ENCODE measurements around the gene CFAP65. TPM values are rescaled to one million over a fixed set of nuclear protein-coding genes. Genes with fewer than 3 reads are reported as not detected.

CFAP65 gene, protein sequence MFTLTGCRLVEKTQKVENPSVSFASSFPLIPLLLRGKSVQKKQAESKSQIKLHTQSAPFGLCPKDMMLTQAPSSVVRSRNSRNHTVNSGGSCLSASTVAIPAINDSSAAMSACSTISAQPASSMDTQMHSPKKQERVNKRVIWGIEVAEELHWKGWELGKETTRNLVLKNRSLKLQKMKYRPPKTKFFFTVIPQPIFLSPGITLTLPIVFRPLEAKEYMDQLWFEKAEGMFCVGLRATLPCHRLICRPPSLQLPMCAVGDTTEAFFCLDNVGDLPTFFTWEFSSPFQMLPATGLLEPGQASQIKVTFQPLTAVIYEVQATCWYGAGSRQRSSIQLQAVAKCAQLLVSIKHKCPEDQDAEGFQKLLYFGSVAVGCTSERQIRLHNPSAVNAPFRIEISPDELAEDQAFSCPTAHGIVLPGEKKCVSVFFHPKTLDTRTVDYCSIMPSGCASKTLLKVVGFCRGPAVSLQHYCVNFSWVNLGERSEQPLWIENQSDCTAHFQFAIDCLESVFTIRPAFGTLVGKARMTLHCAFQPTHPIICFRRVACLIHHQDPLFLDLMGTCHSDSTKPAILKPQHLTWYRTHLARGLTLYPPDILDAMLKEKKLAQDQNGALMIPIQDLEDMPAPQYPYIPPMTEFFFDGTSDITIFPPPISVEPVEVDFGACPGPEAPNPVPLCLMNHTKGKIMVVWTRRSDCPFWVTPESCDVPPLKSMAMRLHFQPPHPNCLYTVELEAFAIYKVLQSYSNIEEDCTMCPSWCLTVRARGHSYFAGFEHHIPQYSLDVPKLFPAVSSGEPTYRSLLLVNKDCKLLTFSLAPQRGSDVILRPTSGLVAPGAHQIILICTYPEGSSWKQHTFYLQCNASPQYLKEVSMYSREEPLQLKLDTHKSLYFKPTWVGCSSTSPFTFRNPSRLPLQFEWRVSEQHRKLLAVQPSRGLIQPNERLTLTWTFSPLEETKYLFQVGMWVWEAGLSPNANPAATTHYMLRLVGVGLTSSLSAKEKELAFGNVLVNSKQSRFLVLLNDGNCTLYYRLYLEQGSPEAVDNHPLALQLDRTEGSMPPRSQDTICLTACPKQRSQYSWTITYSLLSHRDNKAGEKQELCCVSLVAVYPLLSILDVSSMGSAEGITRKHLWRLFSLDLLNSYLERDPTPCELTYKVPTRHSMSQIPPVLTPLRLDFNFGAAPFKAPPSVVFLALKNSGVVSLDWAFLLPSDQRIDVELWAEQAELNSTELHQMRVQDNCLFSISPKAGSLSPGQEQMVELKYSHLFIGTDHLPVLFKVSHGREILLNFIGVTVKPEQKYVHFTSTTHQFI (N-terminal part only)
- total RNA-seq (2012; rRNA removed), result under 0.01 TPM in 1 of 2 replicates, not detected in the other

DNA sequence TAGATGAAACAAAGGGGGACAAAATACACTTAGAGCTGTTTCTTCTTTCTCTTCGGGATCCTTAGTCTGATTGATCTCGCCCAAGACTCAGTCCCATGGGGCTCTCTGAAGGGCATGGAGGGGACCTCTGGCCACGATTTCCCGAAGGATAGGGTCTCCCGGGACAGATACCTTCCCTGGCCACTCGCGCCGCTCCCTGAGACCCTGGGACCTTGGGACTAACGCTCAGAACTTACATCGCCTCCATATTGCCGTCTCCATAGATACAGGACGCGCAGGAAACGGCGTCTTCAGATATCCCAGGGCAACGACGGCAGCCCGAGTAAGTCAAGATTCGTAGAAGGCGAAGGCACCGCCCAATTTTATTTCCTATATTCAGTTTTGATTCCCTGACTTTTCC lies at the start of gene CFAP65:
CFAP65 (minus strand) TSS at position 265 of the 400 bp plus-strand sequence. CDS start 2,468 bp downstream, outside the sequence.
- H3K4me1 ChIP-seq (ENCODE audit: control insufficient read depth, insufficient read depth, low read length), result no peaks in the 10 kb centered on the region
- no peak within 1 kb of the TSS for H3K9ac ChIP-seq (ENCODE audit: low read depth, low read length)
- peak within 1 kb of the TSS; percentile 89 for H3K4me2 ChIP-seq (ENCODE audit: low read length)
- peak within 1 kb of the TSS; percentile 68 for H3K4me3 ChIP-seq (ENCODE audit: low read length)
- no peaks in the 10 kb centered on the region for H3K9me3 ChIP-seq (replicated peaks; ENCODE audit: low read length)
- no peaks in the 10 kb centered on the region for H3K36me3 ChIP-seq (ENCODE audit: insufficient read depth, low read length)
- peaks cover 74% of the 10 kb centered on the region for H3K27me3 ChIP-seq (ENCODE audit: control insufficient read depth, insufficient read depth, low read length)

DNA sequence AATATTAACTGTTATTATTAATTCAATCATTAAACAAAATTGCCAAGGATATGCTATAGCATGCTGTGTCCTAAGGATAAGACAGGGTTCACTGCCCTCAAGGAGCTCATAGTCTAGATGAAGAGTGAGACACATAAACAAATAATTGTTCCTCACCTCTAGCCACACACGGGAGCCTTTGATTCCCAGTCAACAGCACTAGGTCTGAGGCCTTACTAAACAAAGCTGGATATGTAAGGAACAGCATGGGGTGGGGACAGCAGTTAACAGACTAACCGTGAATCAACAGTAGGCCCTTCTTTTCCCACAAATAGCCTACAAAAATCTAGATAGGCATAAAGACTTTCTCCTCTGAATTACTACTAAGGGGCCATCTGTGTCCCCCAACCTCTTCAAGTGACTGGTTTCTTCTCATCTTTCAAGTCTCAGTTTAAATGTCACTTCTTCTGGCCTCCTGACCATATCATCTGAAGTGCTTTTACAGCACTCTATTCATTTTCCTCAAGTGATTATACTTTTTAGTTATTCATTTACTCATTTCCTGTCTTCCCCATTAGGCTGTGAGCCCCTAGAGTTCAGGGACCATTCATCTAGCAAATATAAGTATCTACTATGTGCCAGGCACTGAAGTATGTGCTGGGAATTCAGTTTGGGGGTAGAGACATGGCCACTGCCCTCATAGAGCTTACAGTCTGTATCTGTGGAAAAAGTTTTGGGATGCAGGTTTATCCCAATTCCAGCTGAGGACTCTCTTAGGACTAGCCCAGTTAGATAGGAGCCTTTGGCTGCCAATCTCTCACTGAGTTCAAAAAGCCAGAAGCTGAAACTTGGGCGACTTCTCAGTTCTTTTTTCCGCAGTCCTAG lies 49.4 kb upstream of the CFAP65 start:
- Histone ChIP-seq H3K9me3 (replicated peaks; ENCODE audit: low read length) (no peaks in the 10 kb centered on the region), H3K36me3 (ENCODE audit: insufficient read depth, low read length) (peaks cover 3% of the 10 kb centered on the region), H3K4me1 (ENCODE audit: control insufficient read depth, insufficient read depth, low read length) (no peaks in the 10 kb centered on the region), H3K27me3 (ENCODE audit: control insufficient read depth, insufficient read depth, low read length) (no peaks in the 10 kb centered on the region), H3K4me2 (ENCODE audit: low read length) (no peak overlapping the region), H3K4me3 (ENCODE audit: low read length) (no peak overlapping the region), H3K9ac (ENCODE audit: low read depth, low read length) (no peak overlapping the region)

DNA sequence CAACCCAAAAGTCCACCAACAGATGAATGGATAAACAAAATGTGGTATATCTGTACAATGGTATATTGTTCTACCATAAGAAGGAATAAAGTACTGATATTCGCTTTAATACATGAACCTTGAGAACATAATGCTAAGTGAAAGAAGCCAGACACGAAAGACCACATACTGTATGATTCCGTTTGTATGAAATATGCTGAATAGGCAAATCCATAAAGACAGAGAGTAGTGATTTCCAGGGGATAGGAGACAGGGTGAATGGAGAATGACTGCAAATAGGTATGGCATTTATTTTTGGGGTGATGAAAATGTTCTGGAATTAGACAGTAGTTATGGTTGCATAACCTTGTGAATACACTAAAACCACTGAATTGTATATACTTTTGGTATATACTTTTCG lies 48.0 kb upstream of the CFAP65 start:
- Histone ChIP-seq H3K36me3 (ENCODE audit: insufficient read depth, low read length) (peaks cover 3% of the 10 kb centered on the region), H3K9me3 (replicated peaks; ENCODE audit: low read length) (no peaks in the 10 kb centered on the region), H3K4me2 (ENCODE audit: low read length) (no peak overlapping the region), H3K9ac (ENCODE audit: low read depth, low read length) (no peak overlapping the region), H3K4me1 (ENCODE audit: control insufficient read depth, insufficient read depth, low read length) (no peaks in the 10 kb centered on the region), H3K27me3 (ENCODE audit: control insufficient read depth, insufficient read depth, low read length) (no peaks in the 10 kb centered on the region), H3K4me3 (ENCODE audit: low read length) (no peak overlapping the region)

DNA sequence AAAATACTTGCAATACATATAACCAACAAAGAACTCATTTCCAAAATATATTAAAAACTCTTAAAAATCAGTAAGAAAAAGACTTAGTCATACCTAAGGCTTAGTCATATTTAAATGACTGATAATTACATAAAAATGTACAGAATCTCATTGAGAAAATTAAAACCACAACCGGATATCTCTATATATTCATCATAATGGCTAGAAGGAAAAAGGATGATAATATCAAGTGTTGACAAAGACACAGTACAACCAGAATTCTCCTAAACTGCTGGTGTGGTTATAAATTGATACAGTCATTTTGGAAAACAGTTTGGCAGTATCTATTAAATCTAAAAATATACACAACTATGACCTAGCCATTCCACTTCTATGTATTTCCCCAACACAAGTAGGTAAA lies 46.5 kb upstream of the CFAP65 start:
- no peak overlapping the region for H3K4me3 ChIP-seq (ENCODE audit: low read length)
- no peaks in the 10 kb centered on the region for H3K9me3 ChIP-seq (replicated peaks; ENCODE audit: low read length)
- H3K4me2 ChIP-seq (ENCODE audit: low read length), result no peak overlapping the region
- H3K4me1 ChIP-seq (ENCODE audit: control insufficient read depth, insufficient read depth, low read length), result no peaks in the 10 kb centered on the region
- no peak overlapping the region for H3K9ac ChIP-seq (ENCODE audit: low read depth, low read length)
- no peaks in the 10 kb centered on the region for H3K27me3 ChIP-seq (ENCODE audit: control insufficient read depth, insufficient read depth, low read length)
- H3K36me3 ChIP-seq (ENCODE audit: insufficient read depth, low read length), result peaks cover 3% of the 10 kb centered on the region

DNA sequence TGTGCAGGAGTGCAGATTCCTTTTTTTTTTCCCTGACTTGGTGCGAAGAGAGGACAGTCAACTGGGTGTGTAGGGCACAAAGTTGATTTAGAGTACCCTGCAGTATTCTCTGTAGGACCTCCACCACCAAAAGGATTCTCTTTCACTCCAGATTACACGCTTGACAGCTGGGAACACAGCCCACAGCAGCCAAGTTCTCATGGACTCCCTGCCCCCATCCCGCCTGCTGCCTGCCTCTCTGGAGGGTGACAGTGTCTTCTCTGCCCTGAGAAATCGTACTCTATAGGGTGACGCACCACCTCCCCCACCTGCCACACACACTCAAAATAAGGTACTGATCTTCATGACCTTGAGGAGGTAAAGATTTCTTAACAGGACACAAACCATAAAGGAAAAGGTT lies 46.0 kb upstream of the CFAP65 start:
- Histone ChIP-seq H3K9ac (ENCODE audit: low read depth, low read length) (no peak overlapping the region), H3K36me3 (ENCODE audit: insufficient read depth, low read length) (peaks cover 3% of the 10 kb centered on the region), H3K4me3 (ENCODE audit: low read length) (no peak overlapping the region), H3K4me1 (ENCODE audit: control insufficient read depth, insufficient read depth, low read length) (no peaks in the 10 kb centered on the region), H3K4me2 (ENCODE audit: low read length) (no peak overlapping the region), H3K27me3 (ENCODE audit: control insufficient read depth, insufficient read depth, low read length) (no peaks in the 10 kb centered on the region), H3K9me3 (replicated peaks; ENCODE audit: low read length) (no peaks in the 10 kb centered on the region)

DNA sequence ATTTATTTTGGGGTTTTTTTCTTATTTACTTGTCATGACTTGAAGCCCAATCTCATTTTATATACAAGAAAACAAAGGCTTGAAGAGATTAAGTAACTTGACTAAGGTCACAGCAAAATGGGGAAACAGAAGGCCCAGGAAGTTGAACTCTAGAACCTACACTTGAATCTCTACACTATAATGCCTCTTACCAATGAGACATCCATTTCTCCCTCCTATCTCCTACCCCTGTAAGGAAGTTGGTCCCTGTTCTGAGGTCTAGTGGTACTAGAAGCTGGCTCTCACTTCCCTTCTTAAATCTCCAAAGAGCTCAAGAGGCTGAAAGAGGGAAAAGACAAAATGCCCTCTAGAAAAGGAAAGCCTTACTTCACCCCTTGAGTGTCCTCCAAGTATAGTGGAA lies 44.9 kb upstream of the CFAP65 start:
- H3K27me3 ChIP-seq (ENCODE audit: control insufficient read depth, insufficient read depth, low read length), result no peaks in the 10 kb centered on the region
- no peaks in the 10 kb centered on the region for H3K9me3 ChIP-seq (replicated peaks; ENCODE audit: low read length)
- no peaks in the 10 kb centered on the region for H3K4me1 ChIP-seq (ENCODE audit: control insufficient read depth, insufficient read depth, low read length)
- H3K4me2 ChIP-seq (ENCODE audit: low read length), result no peak overlapping the region
- no peak overlapping the region for H3K4me3 ChIP-seq (ENCODE audit: low read length)
- no peak overlapping the region for H3K9ac ChIP-seq (ENCODE audit: low read depth, low read length)
- H3K36me3 ChIP-seq (ENCODE audit: insufficient read depth, low read length), result peaks cover 3% of the 10 kb centered on the region

DNA sequence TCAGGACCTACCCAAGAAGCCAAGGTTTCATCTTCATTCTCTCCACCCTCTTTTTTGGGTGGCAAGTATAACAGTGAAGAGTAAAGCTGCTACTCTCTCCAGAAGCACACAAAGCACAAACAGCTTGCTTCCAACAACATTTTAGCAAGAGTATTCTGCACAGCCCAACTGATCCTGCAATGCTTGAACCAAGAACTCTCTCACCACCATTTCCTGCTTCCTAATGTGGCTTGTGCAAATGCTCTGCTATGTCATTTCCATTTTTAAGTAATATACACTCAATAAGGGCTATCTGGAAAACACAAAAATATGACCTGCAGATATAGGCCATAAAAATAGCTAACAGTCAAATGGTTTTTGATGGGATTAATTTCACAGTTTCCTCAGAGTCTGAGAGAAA lies 43.5 kb upstream of the CFAP65 start:
- Histone ChIP-seq H3K4me2 (ENCODE audit: low read length) (no peak overlapping the region), H3K4me1 (ENCODE audit: control insufficient read depth, insufficient read depth, low read length) (no peaks in the 10 kb centered on the region), H3K36me3 (ENCODE audit: insufficient read depth, low read length) (no peaks in the 10 kb centered on the region), H3K9me3 (replicated peaks; ENCODE audit: low read length) (no peaks in the 10 kb centered on the region), H3K9ac (ENCODE audit: low read depth, low read length) (no peak overlapping the region), H3K27me3 (ENCODE audit: control insufficient read depth, insufficient read depth, low read length) (no peaks in the 10 kb centered on the region), H3K4me3 (ENCODE audit: low read length) (no peak overlapping the region)

DNA sequence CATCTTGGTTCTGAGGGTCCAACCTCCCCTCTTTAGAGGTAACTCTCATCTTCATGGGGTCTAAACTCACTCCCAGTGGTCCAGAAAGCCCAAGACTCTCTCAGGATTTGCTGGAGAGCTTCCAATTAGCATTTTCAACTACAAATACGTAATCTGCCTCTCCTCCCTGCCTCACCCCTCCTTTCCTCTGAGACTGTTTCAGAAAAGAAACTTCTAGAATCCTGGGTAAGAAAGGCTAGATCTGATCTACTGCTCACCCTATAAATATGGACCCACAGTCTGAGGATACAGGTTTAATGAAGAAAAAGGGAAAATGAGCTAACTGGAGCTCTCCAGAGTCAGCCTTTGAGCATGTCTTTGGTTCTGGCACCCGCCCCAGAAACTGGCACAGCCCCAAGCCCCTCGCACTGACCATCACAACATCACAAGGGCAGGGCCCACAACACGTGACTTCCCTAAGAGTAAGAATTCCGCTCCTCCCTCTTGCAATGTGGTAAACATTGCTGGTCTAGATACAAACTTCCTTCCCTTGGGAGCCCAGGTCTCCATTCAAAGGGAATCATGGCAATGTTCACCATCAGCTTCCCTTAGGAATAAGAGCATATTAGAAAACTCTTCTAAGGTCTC lies 41.1 kb upstream of the CFAP65 start:
- no peak overlapping the region for H3K9ac ChIP-seq (ENCODE audit: low read depth, low read length)
- H3K9me3 ChIP-seq (replicated peaks; ENCODE audit: low read length), result no peaks in the 10 kb centered on the region
- H3K4me1 ChIP-seq (ENCODE audit: control insufficient read depth, insufficient read depth, low read length), result no peaks in the 10 kb centered on the region
- no peaks in the 10 kb centered on the region for H3K27me3 ChIP-seq (ENCODE audit: control insufficient read depth, insufficient read depth, low read length)
- no peaks in the 10 kb centered on the region for H3K36me3 ChIP-seq (ENCODE audit: insufficient read depth, low read length)
- no peak overlapping the region for H3K4me3 ChIP-seq (ENCODE audit: low read length)
- no peak overlapping the region for H3K4me2 ChIP-seq (ENCODE audit: low read length)

DNA sequence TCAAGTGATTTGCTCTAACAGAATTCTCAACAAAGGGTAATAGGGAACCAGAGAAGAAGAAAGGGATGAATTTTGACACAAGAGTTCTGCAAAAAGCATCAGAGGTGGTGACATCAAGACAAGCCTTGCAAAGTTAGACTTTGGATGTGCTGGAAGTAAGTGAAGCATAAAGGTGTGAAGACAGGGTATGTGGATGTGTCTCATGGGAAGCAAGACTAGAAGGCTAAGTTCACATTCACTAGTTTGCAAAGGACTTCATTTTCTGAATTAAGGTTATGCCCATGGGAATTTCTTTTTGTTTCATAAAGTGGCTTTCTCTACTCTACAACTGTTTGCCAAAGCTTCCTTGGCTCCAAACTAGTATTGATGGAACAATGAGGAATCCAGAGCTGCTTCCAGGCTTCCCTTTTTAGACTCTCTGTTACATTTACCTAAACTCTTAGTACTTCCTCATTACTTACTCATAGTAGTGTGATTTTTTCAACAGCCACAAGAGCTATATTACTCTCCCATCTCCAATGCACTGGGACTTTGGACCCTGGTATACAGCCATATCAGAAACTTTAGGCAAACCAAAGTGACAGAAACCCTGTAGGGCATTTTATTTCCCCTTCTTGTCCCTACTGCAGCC lies 40.5 kb upstream of the CFAP65 start:
- no peak overlapping the region for H3K4me2 ChIP-seq (ENCODE audit: low read length)
- no peaks in the 10 kb centered on the region for H3K9me3 ChIP-seq (replicated peaks; ENCODE audit: low read length)
- peaks cover 5% of the 10 kb centered on the region for H3K36me3 ChIP-seq (ENCODE audit: insufficient read depth, low read length)
- H3K27me3 ChIP-seq (ENCODE audit: control insufficient read depth, insufficient read depth, low read length), result no peaks in the 10 kb centered on the region
- no peak overlapping the region for H3K4me3 ChIP-seq (ENCODE audit: low read length)
- H3K4me1 ChIP-seq (ENCODE audit: control insufficient read depth, insufficient read depth, low read length), result no peaks in the 10 kb centered on the region
- H3K9ac ChIP-seq (ENCODE audit: low read depth, low read length), result no peak overlapping the region

DNA sequence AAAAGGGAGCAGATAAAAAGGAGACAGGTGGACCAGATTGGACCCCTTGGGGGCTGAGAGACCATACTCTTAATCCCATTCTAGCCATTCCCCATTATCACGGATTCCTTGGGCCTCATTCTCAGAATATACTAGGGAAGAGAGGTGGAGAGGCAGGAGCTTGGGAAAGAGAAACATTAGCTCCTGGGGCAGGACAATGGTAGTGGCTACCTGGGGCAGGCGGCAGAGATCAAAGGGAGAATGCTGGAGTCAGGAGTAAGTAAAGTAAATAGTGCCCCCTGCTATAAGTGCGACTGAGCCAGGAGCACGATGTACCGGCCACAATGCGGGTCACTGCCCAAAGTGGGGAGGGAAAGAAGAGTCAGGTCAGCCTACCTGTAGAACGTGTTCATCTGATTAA lies 39.8 kb upstream of the CFAP65 start:
- Histone ChIP-seq H3K4me3 (ENCODE audit: low read length) (no peak overlapping the region), H3K4me2 (ENCODE audit: low read length) (no peak overlapping the region), H3K9ac (ENCODE audit: low read depth, low read length) (no peak overlapping the region), H3K27me3 (ENCODE audit: control insufficient read depth, insufficient read depth, low read length) (no peaks in the 10 kb centered on the region), H3K9me3 (replicated peaks; ENCODE audit: low read length) (no peaks in the 10 kb centered on the region), H3K36me3 (ENCODE audit: insufficient read depth, low read length) (peaks cover 9% of the 10 kb centered on the region), H3K4me1 (ENCODE audit: control insufficient read depth, insufficient read depth, low read length) (no peaks in the 10 kb centered on the region)
